Body of pancreas (tissue), 4 donors: Measurements from ENCODE around the gene MYZAP. TPM values are rescaled to one million over a fixed set of nuclear protein-coding genes. Genes with fewer than 3 reads are reported as not detected.
A peak's percentile ranks its signal among the peaks of the same experiment; 100 is the strongest.

ENCODE experiments used
- ATAC-seq: fragments of 150-250 bp; one replicate; pipeline ENCODE4 v1.9.1; 2016
- DNase-seq, 4 donors: peaks; one replicate each; pipeline ENCODE4 v3.0.0-alpha.2; 2019
- H3K27ac ChIP-seq, 4 donors: fragments of 200-600 bp; sonication (generic); 1 replicate in 3 of 4; 2 replicates in 1 of 4; pipeline versions ENCODE4 v1.5.1 to v1.6.1; 2016 to 2019; ENCODE audit warnings: mild to moderate bottlenecking in 1 of 4, mixed read lengths in 1 of 4, moderate library complexity in 1 of 4
- H3K27me3 ChIP-seq, 2 donors: fragments of 200-600 bp; sonication (generic); one replicate each; pipeline ENCODE4 v1.6.0; 2016; ENCODE audit warnings: mild to moderate bottlenecking in 1 of 2
- H3K36me3 ChIP-seq, 2 donors: fragments of 200-600 bp; sonication (generic); replicated peaks in 1 of 2; 2 replicates each; pipeline ENCODE4 v1.5.1; 2016; ENCODE audit warnings: low read depth in 2 of 2; ENCODE audit not compliant: insufficient read depth in 1 of 2
- H3K4me1 ChIP-seq: fragments of 200-600 bp; sonication (generic); one replicate; pipeline ENCODE4 v1.6.0; 2016
- H3K4me3 ChIP-seq, 2 donors: fragments of 200-600 bp; sonication (generic); 1 replicate in 1 of 2; 2 replicates in 1 of 2; pipeline ENCODE4 v1.5.1; 2016 to 2019
- H3K9me3 ChIP-seq, 3 donors: fragments of 200-600 bp; sonication (generic); 1 replicate in 2 of 3; 2 replicates in 1 of 3; pipeline ENCODE4 v1.5.1; 2016
- POLR2A ChIP-seq, 3 donors: fragments of 450-650 bp; IDR thresholded peaks; one replicate each; pipeline ENCODE4 v1.6.1; 2016; ENCODE audit warnings: antibody characterized with exemption in 3 of 3, mild to moderate bottlenecking in 2 of 3
- WGBS, 2 donors: methylation state at CpG; one replicate each; pipeline ENCODE4 v1.1.5; 2017; 5-methylcytosine and 5-hydroxymethylcytosine counted together
- intact Hi-C: fragments of 100-400 bp; cut with DNase I; formaldehyde crosslinking; loops from one replicate; pipeline ENCODE4 v1.15.1; 2023
- total RNA-seq, 2 donors: library from RNA; depleted of rRNA; stranded (reverse); fragments of >200 nt; gene quantifications; one replicate each; pipeline ENCODE4 v1.1.0, GENCODE V29; 2016
- TF ChIP-seq, protein P1 (sequence below), 7 experiments: fragments of 450-650 bp in 4 of 7; fragments of 200-600 bp in 3 of 7; sonication (generic) in 3 of 7; IDR thresholded peaks; one replicate each; pipeline ENCODE4 v1.5.1; 2016 to 2019; ENCODE audit warnings: antibody characterized with exemption in 7 of 7

The MYZAP gene
- total RNA-seq, 2 donors from 2014 or later, result 10.9 to 16.3 TPM

DNA sequence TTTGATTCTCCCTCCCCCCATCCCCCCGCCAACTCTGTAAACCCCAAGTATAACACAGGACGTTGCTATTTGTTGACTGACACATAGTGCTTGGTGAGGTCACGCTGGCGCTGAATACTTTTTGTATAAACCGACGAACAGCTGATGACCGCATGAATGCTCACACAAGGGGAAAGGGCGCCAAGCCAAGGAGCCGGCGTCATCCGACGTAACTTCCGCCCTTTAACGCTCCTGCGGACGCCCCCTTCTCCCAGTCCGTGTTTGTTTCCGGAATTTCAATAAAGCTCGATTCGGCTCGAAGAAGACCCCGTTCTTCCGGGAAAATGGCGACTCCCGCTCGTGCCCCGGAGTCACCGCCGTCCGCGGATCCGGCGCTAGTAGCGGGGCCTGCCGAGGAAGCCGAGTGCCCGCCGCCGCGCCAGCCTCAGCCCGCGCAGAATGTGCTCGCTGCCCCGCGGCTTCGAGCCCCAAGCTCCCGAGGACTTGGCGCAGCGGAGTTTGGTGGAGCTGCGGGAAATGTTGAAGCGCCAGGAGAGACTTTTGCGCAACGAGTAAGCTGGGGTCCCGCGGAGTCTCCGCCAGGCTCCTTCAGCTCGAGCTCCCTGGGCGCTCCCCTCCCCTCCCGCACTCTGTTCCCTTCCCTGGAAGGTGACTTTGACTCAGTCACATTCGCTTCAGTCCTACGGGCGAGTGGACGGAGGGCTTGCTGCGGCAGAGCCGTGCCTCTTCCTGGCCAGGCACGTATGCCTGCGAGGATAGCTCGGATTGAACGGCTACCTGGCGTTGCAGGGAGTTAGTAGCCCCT, 114.9 kb downstream of the MYZAP start, which contains the start of gene POLR2M:
POLR2M (plus strand) TSS at position 310 of the 805 bp plus-strand sequence; CDS start at position 439, 129 bp downstream.
- ATAC-seq (peak; percentile 98), DNase-seq (peak; percentile 98 to 99 (median 98))
- WGBS, 2 donors, result 0 to 1% methylated on average over 36 to 70 of the region's 70 CpGs
- Histone ChIP-seq H3K4me1 (peaks cover 36% of the 10 kb centered on the region), H3K9me3 (no peaks in the 10 kb centered on the region), H3K4me3 (peak within 1 kb of the TSS; percentile 74 to 95), H3K27ac (peak within 1 kb of the TSS; percentile 76 to 94 (median 91)), H3K27me3 (no peaks in the 10 kb centered on the region), H3K36me3 (peaks cover 2% of the 10 kb centered on the region in 2 donors)
- intact Hi-C loops, result no loop called here
- peak; percentile 78 to 91 (median 90) for TF ChIP-seq POLR2A (IDR thresholded peaks at IDR 0.05)
- TF ChIP-seq, protein P1, sequence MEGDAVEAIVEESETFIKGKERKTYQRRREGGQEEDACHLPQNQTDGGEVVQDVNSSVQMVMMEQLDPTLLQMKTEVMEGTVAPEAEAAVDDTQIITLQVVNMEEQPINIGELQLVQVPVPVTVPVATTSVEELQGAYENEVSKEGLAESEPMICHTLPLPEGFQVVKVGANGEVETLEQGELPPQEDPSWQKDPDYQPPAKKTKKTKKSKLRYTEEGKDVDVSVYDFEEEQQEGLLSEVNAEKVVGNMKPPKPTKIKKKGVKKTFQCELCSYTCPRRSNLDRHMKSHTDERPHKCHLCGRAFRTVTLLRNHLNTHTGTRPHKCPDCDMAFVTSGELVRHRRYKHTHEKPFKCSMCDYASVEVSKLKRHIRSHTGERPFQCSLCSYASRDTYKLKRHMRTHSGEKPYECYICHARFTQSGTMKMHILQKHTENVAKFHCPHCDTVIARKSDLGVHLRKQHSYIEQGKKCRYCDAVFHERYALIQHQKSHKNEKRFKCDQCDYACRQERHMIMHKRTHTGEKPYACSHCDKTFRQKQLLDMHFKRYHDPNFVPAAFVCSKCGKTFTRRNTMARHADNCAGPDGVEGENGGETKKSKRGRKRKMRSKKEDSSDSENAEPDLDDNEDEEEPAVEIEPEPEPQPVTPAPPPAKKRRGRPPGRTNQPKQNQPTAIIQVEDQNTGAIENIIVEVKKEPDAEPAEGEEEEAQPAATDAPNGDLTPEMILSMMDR (IDR thresholded peaks at IDR 0.05), result no peak

DNA sequence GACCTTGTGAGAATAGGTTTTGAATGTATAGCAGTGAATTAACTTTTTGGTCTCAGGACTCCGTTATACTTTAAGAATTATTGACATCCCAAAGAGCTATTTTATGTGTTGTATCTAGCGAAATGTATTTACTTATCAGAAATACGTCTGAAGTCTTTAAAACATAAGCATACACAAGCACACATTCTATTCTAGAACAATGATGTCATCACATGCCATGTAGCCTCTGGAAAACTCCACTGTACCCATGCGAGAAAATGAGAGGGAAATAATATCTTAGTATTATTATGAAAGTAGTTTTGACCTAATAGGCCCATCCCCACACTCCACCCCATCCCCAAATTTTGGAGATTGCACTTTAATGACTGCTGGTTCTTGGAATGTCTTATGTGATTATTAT, 116.3 kb downstream of the MYZAP start:
- Histone ChIP-seq H3K27ac (peak overlapping the region in 3 of 4 donors; percentile 23 to 92 (median 90)), H3K4me3 (no peak overlapping the region), H3K27me3 (no peaks in the 10 kb centered on the region), H3K36me3 (peaks cover 3 to 8% of the 10 kb centered on the region in 2 donors), H3K4me1 (peaks cover 36% of the 10 kb centered on the region), H3K9me3 (no peaks in the 10 kb centered on the region)
- no peak for DNase-seq
- TF ChIP-seq POLR2A (IDR thresholded peaks at IDR 0.05), result no peak
- TF ChIP-seq, protein P1 (IDR thresholded peaks at IDR 0.05), result no peak
- ATAC-seq, result peak; percentile 25
- 24 to 38% methylated on average over 4 of the region's 4 CpGs for whole genome bisulfite sequencing, 2 donors
- intact Hi-C loops, result no loop called here

DNA sequence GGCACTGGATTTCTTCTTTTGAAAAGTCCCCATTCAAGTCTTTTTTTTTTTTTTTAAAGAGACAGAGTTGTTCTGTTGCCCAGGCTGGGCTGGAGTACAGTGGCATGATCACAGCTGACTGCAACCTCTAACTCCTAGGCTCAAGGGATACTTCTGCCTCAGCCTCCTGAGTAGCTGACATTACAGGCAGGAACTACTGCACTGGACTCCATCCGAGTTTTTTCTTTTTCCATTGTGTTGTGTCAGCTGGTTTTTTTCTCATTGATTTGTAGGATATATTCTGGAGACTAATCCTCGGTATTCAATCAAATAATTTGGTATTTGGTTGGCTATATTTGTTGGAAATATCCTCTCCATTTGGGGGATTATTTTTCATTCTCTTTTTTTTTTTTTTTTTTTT, 126.6 kb downstream of the MYZAP start:
- H3K4me1 ChIP-seq, result peaks cover 6% of the 10 kb centered on the region
- H3K27ac ChIP-seq, result no peak overlapping the region
- WGBS, 2 donors, result 24 to 40% methylated on average over 2 of the region's 2 CpGs
- DNase-seq (peak in 3 of 4 donors; percentile 16 to 25 (median 18)), ATAC-seq (peak; percentile 63)
- H3K4me3 ChIP-seq, result no peak overlapping the region
- no peaks in the 10 kb centered on the region for H3K27me3 ChIP-seq
- H3K9me3 ChIP-seq, result no peaks in the 10 kb centered on the region
- no peak for TF ChIP-seq POLR2A (IDR thresholded peaks at IDR 0.05)
- TF ChIP-seq, protein P1 (IDR thresholded peaks at IDR 0.05), result no peak
- peaks cover 0 to 11% of the 10 kb centered on the region in 2 donors for H3K36me3 ChIP-seq
- intact Hi-C loops, result no loop called here

- Histone ChIP-seq H3K27me3 (no peaks in the 10 kb centered on the region), H3K36me3 (peaks cover 0 to 4% of the 10 kb centered on the region in 2 donors), H3K9me3 (no peaks in the 10 kb centered on the region), H3K27ac (no peak overlapping the region), H3K4me3 (no peak overlapping the region), H3K4me1 (peaks cover 6% of the 10 kb centered on the region)
- TF ChIP-seq POLR2A (IDR thresholded peaks at IDR 0.05), result no peak
- TF ChIP-seq, protein P1 (IDR thresholded peaks at IDR 0.05), result no peak
- DNase-seq, result no peak
- 83 to 87% methylated on average over 3 of the region's 3 CpGs for WGBS, 2 donors
- intact Hi-C loops, result no loop called here
- no peak for ATAC-seq
Measured at GRCh38 chr15:57720867-57721266, 129.2 kb downstream of the MYZAP start.
